Measurements from ENCODE around the gene SNRNP25. TPM values are rescaled to one million over a fixed set of nuclear protein-coding genes. Genes with fewer than 3 reads are reported as not detected.
"Not testable (repeated sequence)": the region's sequence is repeated elsewhere in the genome, so short reads cannot be mapped to it uniquely, and the experiment has no call there.

SNRNP25 gene
- polyA plus RNA-seq, 12 donors: 19.6 to 39.7 (median 23.7) TPM; not detected in 1

- not testable (repeated sequence) for DNase-seq
Observed at GRCh38 chr16:38206-38605, 15.4 kb upstream of the SNRNP25 start.

DNA sequence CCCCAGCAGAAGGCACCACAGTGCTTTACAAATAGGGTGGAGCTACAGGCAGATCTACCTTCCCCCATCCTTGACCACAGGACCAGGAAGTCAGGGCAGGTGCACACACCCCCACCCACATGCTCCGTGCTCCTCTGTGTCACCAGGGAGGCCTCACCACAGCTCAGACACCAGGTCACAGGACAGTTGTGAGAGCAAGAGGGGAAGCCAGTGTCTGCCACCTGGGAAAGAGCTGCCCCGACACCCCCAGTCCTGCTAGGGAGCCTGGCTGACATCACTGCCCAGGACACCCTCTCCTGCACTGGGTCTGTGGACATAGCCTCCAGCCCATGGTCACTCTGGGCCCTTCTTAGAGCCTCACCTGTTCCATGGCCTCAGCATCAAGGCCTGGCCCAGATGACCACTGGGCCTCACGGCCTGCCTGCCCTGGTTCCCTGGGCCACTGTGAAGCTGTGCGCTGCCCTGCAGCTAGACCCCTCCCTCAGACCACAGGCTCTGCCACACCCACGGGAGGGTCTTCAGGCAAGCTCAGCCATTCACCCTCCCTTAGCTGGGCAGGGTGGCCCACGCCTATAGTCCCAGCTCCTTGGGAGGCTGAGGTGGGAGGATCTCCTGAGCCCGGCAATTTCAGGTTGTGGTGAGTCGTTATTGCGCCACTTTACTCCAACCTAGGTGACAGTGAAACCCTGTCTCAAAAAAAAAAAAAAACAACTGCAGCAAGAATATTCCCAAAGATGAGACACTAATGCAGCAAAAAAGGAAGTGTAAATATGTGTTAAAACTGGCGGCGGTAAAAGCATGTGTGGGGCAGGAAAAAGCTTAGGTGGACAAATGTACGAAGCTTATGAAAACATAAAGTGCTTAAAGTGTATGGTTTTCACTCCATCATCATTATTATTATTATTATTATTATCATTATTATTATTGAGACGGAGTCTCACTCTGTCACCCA is 14.4 kb upstream of the SNRNP25 start:
- DNase-seq: no peak

DNA sequence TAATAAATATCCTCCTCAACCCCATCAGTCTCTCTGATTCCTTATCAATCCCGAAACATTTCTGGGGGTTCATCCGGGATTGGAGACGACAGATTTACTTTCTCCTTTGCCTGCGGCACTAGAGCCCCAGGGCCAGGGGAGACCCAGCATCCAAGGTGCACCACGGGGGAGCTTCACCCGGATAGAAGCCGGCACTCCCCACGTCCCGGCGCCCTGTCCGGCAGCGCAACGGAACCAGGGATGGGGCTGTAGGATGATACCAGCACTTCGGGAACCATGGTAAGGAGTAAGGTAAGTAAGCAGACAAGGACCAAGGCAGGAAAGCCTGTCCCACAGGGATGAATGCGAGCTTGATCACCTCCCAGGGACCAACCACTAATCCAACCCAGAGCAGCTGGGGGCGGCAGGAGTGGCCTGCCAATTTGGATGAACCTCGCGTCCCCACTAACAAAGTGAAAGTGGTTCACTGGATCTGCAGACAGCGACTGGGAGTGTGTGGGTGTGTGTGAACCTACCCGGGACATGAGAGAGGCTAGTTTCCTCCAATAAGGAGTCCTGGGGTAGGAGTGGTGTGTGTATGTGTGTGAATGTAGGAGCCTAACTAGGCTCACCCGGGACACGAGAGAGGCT is 12.1 kb upstream of the SNRNP25 start:
- DNase-seq: no peak

- DNase-seq: no peak
Observed at GRCh38 chr16:42069-42457, 11.6 kb upstream of the SNRNP25 start.

GRCh38 chr16:42691-43090 is 10.9 kb upstream of the SNRNP25 start:
- no peak for DNase-seq

- no peak for DNase-seq
Observed at GRCh38 chr16:43294-43693, 10.3 kb upstream of the SNRNP25 start.

DNA sequence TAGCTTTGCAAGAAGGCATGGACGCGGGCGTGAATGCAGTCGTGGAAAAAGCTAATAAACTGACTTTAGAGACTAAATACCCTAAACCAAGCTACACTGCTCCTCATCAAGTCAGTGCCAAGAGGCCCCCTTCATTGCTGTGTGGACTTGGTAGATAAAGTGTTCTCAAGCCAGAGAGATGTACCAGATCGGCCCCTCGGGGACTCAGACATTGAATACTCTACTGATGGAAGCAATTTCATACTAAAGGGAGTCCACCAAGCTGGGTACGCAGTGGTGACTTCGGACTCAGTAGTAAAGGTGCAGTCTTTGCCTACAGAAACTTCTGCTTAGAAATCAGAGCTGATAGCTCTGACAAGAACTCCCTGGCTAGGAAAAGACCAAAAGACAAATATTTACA is 9.0 kb upstream of the SNRNP25 start:
- no peak for DNase-seq

GRCh38 chr16:45454-45853 is 8.2 kb upstream of the SNRNP25 start:
- DNase-seq: no peak

GRCh38 chr16:46510-46909 is 7.1 kb upstream of the SNRNP25 start:
- DNase-seq: not testable (repeated sequence)

DNA sequence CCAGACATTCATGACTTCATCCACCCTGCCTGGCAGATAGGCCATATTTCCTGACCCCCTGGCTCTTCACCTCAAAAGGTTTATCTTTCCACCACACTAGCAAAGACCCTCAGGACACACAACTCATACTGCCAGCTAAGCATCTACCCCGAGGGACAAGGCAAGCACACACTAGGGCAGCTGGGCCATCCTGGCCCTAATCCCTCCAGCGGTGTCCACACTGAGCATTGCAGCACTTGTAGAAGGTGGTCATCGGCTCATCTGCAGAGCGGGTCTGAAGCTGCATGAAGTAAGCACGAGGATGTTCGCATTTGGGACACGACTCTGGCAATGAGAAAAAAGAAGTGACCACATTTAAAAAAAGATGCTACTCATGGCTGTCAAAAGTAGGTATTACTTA is 6.4 kb upstream of the SNRNP25 start:
- DNase-seq: no peak

DNA sequence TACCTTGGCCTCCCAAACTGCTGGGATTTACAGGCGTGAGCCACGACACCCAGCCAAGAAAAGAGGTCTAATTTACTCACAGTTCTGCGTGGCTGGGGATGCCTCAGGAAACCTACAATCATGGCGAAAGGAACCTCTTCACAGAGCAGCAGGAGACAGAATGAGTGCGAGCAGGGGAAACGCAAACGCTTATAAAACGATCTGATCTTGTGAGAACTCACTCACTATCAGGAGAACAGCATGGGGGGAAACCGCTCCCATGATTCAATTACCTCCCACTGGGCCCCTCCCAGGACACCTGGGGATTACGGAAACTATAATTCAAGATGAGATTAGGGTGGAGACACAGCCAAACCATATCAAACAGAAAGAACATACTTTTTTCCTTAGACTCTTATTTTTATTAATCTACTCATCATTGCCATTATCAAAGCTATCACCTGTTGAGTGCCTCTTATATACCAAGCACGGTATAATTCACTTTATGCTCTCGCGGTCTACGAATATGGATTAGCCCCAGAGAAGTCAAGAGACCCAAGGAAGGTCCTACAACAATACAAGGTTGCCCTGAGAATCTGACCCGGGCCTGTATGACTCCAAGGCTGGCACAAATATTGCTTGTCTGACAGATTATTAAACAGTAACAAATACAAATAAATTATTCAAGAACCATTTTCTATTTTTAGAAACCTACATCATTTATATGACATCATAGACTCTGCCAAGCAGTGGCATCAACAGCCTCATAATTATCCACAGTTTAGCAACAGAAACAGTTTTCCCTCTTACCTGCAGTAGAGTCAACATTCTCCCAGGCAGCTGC is 2.6 kb upstream of the SNRNP25 start:
- no peak for DNase-seq

GRCh38 chr16:54237-54581 is 581 bp downstream of the SNRNP25 start:
- DNase-seq: no peak

- DNase-seq: no peak
Observed at GRCh38 chr16:55571-56136, 2.0 kb downstream of the SNRNP25 start.

DNA sequence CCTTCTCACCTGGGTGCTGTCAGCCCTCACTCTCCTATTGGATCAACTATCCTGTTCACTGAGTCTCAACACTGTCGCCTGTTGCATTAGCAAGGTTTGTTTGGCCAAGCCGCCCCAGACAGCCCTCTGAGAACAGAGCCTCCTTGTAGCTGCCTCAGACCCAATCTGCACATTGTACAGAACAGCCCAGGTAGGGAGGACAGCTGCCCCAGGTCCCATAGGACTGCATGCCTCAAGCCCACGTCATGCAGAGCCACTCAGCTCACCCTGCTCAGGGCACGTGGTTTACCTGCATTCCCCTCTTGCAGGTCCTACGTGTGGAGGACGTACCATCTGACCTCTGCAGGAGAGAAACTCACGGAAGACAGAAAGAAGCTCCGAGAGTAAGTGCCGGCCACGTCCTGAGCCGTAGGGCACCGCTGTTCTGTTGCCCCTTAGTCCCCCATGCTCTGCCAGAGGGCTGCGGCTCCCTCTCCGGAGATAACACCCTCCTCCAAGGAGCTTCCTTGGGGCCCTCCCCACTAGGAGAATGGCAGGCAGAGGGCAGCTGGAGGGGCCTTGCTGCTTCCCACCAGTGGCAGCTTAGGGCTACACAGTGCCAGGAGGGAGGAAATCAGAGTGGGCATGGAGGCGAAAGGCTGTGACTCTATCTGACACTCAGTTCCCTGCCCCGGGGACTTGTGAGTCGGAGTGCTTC is 2.8 kb downstream of the SNRNP25 start:
- no peak for DNase-seq

- DNase-seq: no peak
Observed at GRCh38 chr16:57711-58110, 4.1 kb downstream of the SNRNP25 start.

DNA sequence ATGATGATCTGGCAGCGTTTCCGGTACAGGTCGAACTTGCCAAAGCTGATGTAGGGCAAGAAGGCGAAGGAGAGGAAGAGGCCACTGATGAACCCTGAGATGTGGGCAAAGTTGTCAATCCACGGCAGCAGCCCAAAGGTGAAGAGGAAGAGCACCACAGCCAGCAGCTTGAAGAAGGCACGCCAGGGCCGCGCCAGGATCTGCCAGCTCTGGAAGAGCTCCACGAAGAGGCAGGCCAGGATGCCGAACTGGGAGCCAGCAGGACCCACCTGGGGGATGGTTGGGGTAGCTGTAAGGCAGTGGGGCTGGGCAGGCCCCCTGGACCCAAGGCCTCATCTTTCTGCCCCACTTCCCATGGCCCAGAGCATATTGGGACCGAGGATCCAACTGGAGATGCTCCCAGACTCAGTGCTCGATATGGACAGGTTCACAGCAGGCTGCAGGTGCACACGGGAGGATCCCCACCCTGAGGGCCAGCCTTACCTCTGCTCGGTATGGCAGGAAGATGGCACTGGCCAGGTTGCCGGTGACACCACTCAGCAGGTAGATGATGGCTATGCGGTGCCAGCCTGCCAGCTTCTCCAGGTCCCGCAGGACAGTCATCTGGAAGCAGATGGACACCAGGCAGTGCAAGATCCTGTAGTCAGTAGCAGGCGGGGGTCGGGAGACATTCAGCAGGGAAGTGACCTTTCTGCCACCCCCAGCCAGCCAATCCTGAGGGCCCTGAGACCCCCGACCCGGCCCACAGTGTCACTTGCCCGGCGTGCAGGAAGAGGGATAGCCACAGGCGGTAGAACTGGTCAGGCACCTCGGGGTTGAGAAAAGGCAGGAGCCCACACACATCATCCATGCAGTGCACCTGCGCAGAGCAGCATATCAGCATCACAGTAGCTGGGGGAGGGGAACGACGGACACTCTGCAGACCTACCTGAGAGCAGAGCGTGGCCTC is 5.1 kb downstream of the SNRNP25 start:
- no peak for DNase-seq

- DNase-seq: no peak
Observed at GRCh38 chr16:59440-60059, 5.9 kb downstream of the SNRNP25 start.

GRCh38 chr16:60166-60565 is 6.5 kb downstream of the SNRNP25 start:
- no peak for DNase-seq

DNA sequence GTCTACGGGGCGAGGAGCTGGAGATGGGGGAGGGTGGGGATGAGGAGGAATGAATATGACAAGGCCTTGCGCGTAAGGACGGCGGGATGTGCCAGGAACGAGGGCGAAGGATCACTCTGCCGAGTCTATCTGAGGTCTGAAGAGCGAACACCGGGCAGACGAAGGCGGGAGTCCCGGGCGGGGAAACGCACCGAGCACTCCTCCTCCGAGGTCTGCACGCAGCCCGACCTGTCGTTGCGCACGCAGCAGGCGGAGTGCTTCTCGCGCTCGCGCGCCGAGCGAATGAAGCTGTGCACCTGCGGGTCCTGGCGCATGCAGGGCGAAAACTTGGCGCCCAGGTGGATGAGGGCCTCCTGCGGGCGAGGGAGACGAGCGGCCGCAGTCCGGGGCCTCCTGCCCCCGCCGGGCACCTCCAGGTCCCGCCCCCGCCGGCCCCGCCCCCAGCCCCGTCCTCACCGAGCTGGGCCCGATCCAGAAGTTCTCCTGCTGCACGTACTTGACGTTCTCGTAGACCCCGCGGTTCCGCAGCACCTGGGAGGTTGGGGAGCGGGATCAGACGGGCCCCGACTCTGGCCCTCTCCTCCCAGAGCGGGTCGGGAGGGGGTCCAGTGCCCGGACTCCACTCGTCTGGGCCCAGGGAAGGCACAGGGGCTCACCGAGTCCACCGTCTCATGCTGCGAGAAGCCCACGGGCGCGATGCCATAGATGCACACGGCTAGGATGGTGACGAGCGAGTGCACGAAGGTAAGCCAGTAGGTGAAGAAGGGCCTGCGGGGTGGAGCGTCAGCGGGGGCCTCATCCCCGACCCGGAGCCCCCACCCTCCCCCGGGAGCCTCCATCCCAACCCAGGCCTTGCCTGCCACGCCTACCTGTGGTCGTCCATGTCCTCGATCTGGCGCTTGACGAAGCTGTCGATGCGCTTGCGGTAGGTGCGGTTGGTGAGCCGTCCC is 7.6 kb downstream of the SNRNP25 start:
- no peak for DNase-seq
